Prostate gland (tissue), 2 donors: Measurements from ENCODE around the gene KRT39. TPM values are rescaled to one million over a fixed set of nuclear protein-coding genes. Genes with fewer than 3 reads are reported as not detected.
"Not testable (repeated sequence)": the region's sequence is repeated elsewhere in the genome, so short reads cannot be mapped to it uniquely, and the experiment has no call there.

ENCODE experiments used
- DNase-seq: peaks from one replicate; pipeline ENCODE4 v3.0.0-alpha.2; 2019; ENCODE audit warnings: low spot score
- H3K27ac ChIP-seq, 2 donors: fragments of 200-600 bp; sonication (generic); 2 replicates each; pipeline ENCODE4 v1.5.1; 2017 to 2019
- H3K27me3 ChIP-seq: fragments of 200-600 bp; sonication (generic); replicated peaks from 2 replicates; pipeline ENCODE4 v1.5.1; 2019; ENCODE audit not compliant: insufficient read depth
- H3K36me3 ChIP-seq, 2 donors: fragments of 200-600 bp; sonication (generic); 1 replicate in 1 of 2; 2 replicates in 1 of 2; pipeline versions ENCODE4 v1.5.1 to v1.8.1; 2017 to 2019
- H3K4me1 ChIP-seq: fragments of 200-600 bp; sonication (generic); replicated peaks from 2 replicates; pipeline ENCODE4 v1.5.1; 2019
- H3K4me3 ChIP-seq, 2 donors: fragments of 200-600 bp; sonication (generic); 2 replicates each; pipeline ENCODE4 v1.5.1; 2017 to 2019
- H3K9me3 ChIP-seq: fragments of 200-600 bp; sonication (generic); 2 replicates; pipeline ENCODE4 v1.5.1; 2017
- CTCF ChIP-seq, 4 experiments: fragments of 200-600 bp in 2 of 4; fragments of 450-650 bp in 2 of 4; sonication (generic) in 2 of 4; IDR thresholded peaks; 1 replicate in 3 of 4; 2 replicates in 1 of 4; pipeline ENCODE4 v1.5.1; 2016 to 2019; ENCODE audit warnings: antibody characterized with exemption in 4 of 4, mild to moderate bottlenecking in 2 of 4, moderate library complexity in 2 of 4
- POLR2A ChIP-seq: fragments of 450-650 bp; IDR thresholded peaks from one replicate; pipeline ENCODE4 v1.6.1; 2016; ENCODE audit warnings: antibody characterized with exemption, mild to moderate bottlenecking
- POLR2AphosphoS5 ChIP-seq: sonication (generic); formaldehyde crosslinking; IDR thresholded peaks from one replicate; pipeline ENCODE4 v1.6.1; 2017; ENCODE audit warnings: antibody characterized with exemption
- WGBS: methylation state at CpG from one replicate; pipeline ENCODE4 v1.1.5; 2018; 5-methylcytosine and 5-hydroxymethylcytosine counted together
- intact Hi-C: fragments of 100-400 bp; cut with DNase I; formaldehyde crosslinking; loops from one replicate; pipeline ENCODE4 v1.14.2; 2022
- total RNA-seq, 2 donors: library from RNA; depleted of rRNA; stranded (reverse); fragments of >200 nt; gene quantifications; one replicate each; pipeline ENCODE4 v1.1.0, GENCODE V29; 2016

The KRT39 gene
- total RNA-seq, 2 donors from 2014 or later = not detected

GRCh38 chr17:40926341-40926740 is 40.4 kb downstream of the KRT39 start:
- no peaks in the 10 kb centered on the region for H3K9me3 ChIP-seq
- TF ChIP-seq CTCF (IDR thresholded peaks at IDR 0.05) (no peak), POLR2AphosphoS5 (no peak), POLR2A (no peak)
- 95% methylated on average over 8 of the region's 8 CpGs for WGBS

GRCh38 chr17:40922239-40922638 is 44.5 kb downstream of the KRT39 start:
- intact Hi-C loops = no loop called here
- Histone ChIP-seq H3K9me3 (no peaks in the 10 kb centered on the region), H3K4me1 (no peaks in the 10 kb centered on the region), H3K27ac (no peak overlapping the region), H3K27me3 (no peaks in the 10 kb centered on the region), H3K36me3 (no peaks in the 10 kb centered on the region), H3K4me3 (no peak overlapping the region)
- WGBS = 54% methylated on average over 2 of the region's 2 CpGs
- DNase-seq = no peak
- TF ChIP-seq POLR2A (no peak), POLR2AphosphoS5 (peak; percentile 31), CTCF (IDR thresholded peaks at IDR 0.05) (no peak)

More at GRCh38 chr17:40926341-40926740, 40.4 kb downstream of the KRT39 start:
- no peak overlapping the region for H3K4me3 ChIP-seq
- H3K27ac ChIP-seq = no peak overlapping the region
- H3K4me1 ChIP-seq = no peaks in the 10 kb centered on the region
- no peaks in the 10 kb centered on the region for H3K36me3 ChIP-seq
- no peak for DNase-seq
- no peaks in the 10 kb centered on the region for H3K27me3 ChIP-seq
- intact Hi-C loops = no loop called here

GRCh38 chr17:40921026-40921425 is 45.7 kb downstream of the KRT39 start:
- no peaks in the 10 kb centered on the region for H3K4me1 ChIP-seq
- no peaks in the 10 kb centered on the region for H3K9me3 ChIP-seq
- no peak overlapping the region for H3K27ac ChIP-seq
- no peak overlapping the region for H3K4me3 ChIP-seq
- H3K36me3 ChIP-seq = no peaks in the 10 kb centered on the region
- 87% methylated on average over 2 of the region's 2 CpGs for WGBS
- H3K27me3 ChIP-seq = no peaks in the 10 kb centered on the region
- TF ChIP-seq CTCF (IDR thresholded peaks at IDR 0.05) (no peak), POLR2AphosphoS5 (no peak), POLR2A (no peak)
- intact Hi-C loops = no loop called here
- no peak for DNase-seq

- intact Hi-C loops, H3K4me3 ChIP-seq, H3K27ac ChIP-seq, H3K27me3 ChIP-seq, H3K4me1 ChIP-seq, H3K9me3 ChIP-seq, DNase-seq, H3K36me3 ChIP-seq: not testable (repeated sequence)
- WGBS = 96% methylated on average over 2 of the region's 2 CpGs
These were observed 49.6 kb downstream of the KRT39 start for GRCh38 chr17:40917116-40917515.

- Histone ChIP-seq H3K36me3 (no peaks in the 10 kb centered on the region), H3K9me3 (no peaks in the 10 kb centered on the region), H3K4me3 (no peak overlapping the region), H3K27ac (no peak overlapping the region), H3K27me3 (no peaks in the 10 kb centered on the region), H3K4me1 (no peaks in the 10 kb centered on the region)
- intact Hi-C loops = no loop called here
- no peak for DNase-seq
- TF ChIP-seq POLR2AphosphoS5 (no peak), POLR2A (no peak), CTCF (IDR thresholded peaks at IDR 0.05) (no peak)
- WGBS = 58% methylated on average over 1 of the region's 1 CpG
These were observed 50.4 kb downstream of the KRT39 start for GRCh38 chr17:40916366-40916765.
